GM12864 (cell line): ENCODE measurements around the gene ZSCAN1.

ENCODE experiments used
- DNase-seq: peaks from one replicate; pipeline ENCODE4 v3.0.0-alpha.2; 2011; ENCODE audit warnings: low read depth
- H3K4me3 ChIP-seq: 2 replicates; pipeline ENCODE4 v1.5.1; 2011; ENCODE audit warnings: mild to moderate bottlenecking, low read depth, low read length, control low read depth
- CTCF ChIP-seq: IDR thresholded peaks from 2 replicates; pipeline ENCODE4 v1.5.1; 2011; ENCODE audit warnings: low read depth, mild to moderate bottlenecking, moderate library complexity, low read length, control low read depth, inconsistent platforms; ENCODE audit errors: missing control alignments

ZSCAN1 gene

DNA sequence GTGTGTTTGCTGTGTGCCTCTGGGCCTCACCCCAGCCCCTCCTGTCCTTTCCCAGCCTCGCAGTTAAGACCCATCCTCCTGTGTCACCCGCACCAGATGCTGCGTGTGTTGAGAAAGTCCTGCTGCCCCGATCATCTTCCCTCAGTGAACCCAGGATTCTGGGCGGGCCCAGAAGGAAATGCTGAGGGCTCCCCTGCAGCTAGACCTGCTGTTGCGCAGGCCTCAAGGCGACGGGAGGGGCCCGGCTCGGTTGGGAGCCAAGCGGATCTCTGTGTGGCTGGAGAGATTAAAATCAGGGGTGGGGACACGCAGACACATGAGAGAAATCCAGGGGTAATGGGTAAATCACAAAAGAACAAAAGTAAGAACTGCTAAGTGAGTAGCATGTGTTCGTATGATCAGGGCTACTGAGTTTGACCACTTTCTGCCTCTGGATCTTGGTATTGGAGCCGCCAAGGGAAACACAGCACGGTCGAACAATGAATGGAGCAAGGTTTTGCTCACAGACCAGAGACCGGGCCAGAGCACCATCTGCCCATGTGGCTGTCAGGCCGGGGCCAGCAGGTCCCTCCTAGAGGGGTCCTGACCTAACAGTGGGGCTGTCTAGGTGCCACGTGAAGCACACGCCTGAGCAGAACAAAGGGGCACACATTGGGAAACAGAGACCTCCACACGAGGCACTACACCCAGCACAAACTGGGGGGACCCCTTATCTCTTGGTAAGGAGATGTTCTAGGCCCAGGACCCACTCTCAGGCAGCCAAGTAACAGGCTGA lies 7.1 kb downstream of the ZSCAN1 start:
- no peak for TF ChIP-seq CTCF
- H3K4me3 ChIP-seq = no peak overlapping the region
- no peak for DNase-seq

GRCh38 chr19:58042495-58043340 lies 8.9 kb downstream of the ZSCAN1 start:
- no peak for TF ChIP-seq CTCF
- no peak overlapping the region for H3K4me3 ChIP-seq
- no peak for DNase-seq

- no peak for DNase-seq
- TF ChIP-seq CTCF = no peak
- H3K4me3 ChIP-seq = no peak overlapping the region
These were observed 10.6 kb downstream of the ZSCAN1 start for GRCh38 chr19:58044391-58044790.

- no peak for TF ChIP-seq CTCF
- H3K4me3 ChIP-seq = no peak overlapping the region
- no peak for DNase-seq
These were observed 11.1 kb downstream of the ZSCAN1 start for GRCh38 chr19:58044886-58045285.

DNA sequence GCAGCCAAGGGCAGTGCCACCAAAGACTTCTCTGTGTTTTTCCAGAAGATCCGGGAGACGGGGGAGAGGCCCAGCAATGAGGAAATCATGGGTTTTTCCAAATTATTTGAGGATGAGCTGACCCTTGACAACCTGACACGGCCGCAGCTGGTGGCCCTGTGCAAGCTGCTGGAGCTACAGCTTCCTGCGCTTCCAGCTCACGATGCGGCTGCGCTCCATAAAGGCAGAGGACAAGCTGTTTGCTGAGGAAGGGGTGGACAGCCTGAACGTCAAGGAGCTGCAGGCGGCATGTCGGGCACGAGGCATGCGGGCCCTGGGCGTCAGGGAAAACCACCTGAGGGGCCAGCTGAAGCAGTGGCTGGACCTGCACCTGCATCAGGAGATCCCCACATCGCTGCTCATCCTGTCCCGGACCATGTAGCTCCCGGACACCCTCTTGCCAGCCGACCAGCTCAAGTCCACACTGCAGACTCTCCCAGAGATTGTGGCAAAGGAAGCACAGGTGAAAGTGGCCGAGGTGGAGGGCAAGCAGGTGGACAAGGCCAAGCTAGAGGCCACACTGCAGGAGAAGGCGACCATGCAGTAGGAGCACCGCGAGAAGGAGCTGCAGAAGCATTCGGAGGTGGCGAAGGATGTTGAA lies 11.7 kb downstream of the ZSCAN1 start:
- H3K4me3 ChIP-seq = no peak overlapping the region
- DNase-seq = no peak
- TF ChIP-seq CTCF = no peak

GRCh38 chr19:58046856-58047255 lies 13.0 kb downstream of the ZSCAN1 start:
- DNase-seq = no peak
- TF ChIP-seq CTCF = no peak
- no peak overlapping the region for H3K4me3 ChIP-seq
